ENCODE data around the gene AURKB.

Gene AURKB

GRCh38 chr17:8209907-8210760 lies at the start of gene AURKB:
Gene AURKB, minus strand, starts transcription at chr17:8210575. Its CDS starts 351 bp downstream, at chr17:8210224.
- Mint-ChIP-seq H3K27me3 (ENCODE audit: low read depth, poor library complexity) (peaks cover 16% of the 10 kb centered on the region), H3K4me1 (peaks cover 44% of the 10 kb centered on the region), H3K9me3 (no peaks in the 10 kb centered on the region), H3K4me3 (peak within 1 kb of the TSS; percentile 93), H3K27ac (peak within 1 kb of the TSS; percentile 95), H3K36me3 (ENCODE audit: low read depth) (peaks cover 22% of the 10 kb centered on the region)
- DNase-seq: peak; percentile 96
- TF ChIP-seq CTCF (IDR thresholded peaks at IDR 0.05): no peak

GRCh38 chr17:8257801-8258200 lies 47.4 kb upstream of the AURKB start:
- no peak for TF ChIP-seq CTCF (IDR thresholded peaks at IDR 0.05)
- Mint-ChIP-seq H3K27me3 (ENCODE audit: low read depth, poor library complexity) (no peaks in the 10 kb centered on the region), H3K4me1 (no peaks in the 10 kb centered on the region), H3K27ac (no peak overlapping the region), H3K4me3 (no peak overlapping the region), H3K9me3 (no peaks in the 10 kb centered on the region), H3K36me3 (ENCODE audit: low read depth) (peaks cover 76% of the 10 kb centered on the region)
- DNase-seq: no peak

GRCh38 chr17:8256691-8257090 lies 46.3 kb upstream of the AURKB start:
- DNase-seq: no peak
- Mint-ChIP-seq H3K4me1 (no peaks in the 10 kb centered on the region), H3K27me3 (ENCODE audit: low read depth, poor library complexity) (no peaks in the 10 kb centered on the region), H3K36me3 (ENCODE audit: low read depth) (peaks cover 67% of the 10 kb centered on the region), H3K27ac (no peak overlapping the region), H3K4me3 (no peak overlapping the region), H3K9me3 (no peaks in the 10 kb centered on the region)
- TF ChIP-seq CTCF (IDR thresholded peaks at IDR 0.05): no peak

- peaks cover 63% of the 10 kb centered on the region for H3K36me3 Mint-ChIP-seq (ENCODE audit: low read depth)
- TF ChIP-seq CTCF (IDR thresholded peaks at IDR 0.05): no peak
- H3K27ac Mint-ChIP-seq: no peak overlapping the region
- H3K9me3 Mint-ChIP-seq: no peaks in the 10 kb centered on the region
- H3K27me3 Mint-ChIP-seq (ENCODE audit: low read depth, poor library complexity): no peaks in the 10 kb centered on the region
- no peaks in the 10 kb centered on the region for H3K4me1 Mint-ChIP-seq
- DNase-seq: no peak
- H3K4me3 Mint-ChIP-seq: no peak overlapping the region
Observed at GRCh38 chr17:8256291-8256690, 45.9 kb upstream of the AURKB start.

GRCh38 chr17:8255499-8255898 lies 45.1 kb upstream of the AURKB start:
- H3K4me3 Mint-ChIP-seq: no peak overlapping the region
- no peak for DNase-seq
- no peak overlapping the region for H3K27ac Mint-ChIP-seq
- no peaks in the 10 kb centered on the region for H3K9me3 Mint-ChIP-seq
- no peaks in the 10 kb centered on the region for H3K27me3 Mint-ChIP-seq (ENCODE audit: low read depth, poor library complexity)
- no peak for TF ChIP-seq CTCF (IDR thresholded peaks at IDR 0.05)
- H3K4me1 Mint-ChIP-seq: peaks cover 4% of the 10 kb centered on the region
- peaks cover 59% of the 10 kb centered on the region for H3K36me3 Mint-ChIP-seq (ENCODE audit: low read depth)

GRCh38 chr17:8254881-8255280 lies 44.5 kb upstream of the AURKB start:
- no peaks in the 10 kb centered on the region for H3K27me3 Mint-ChIP-seq (ENCODE audit: low read depth, poor library complexity)
- H3K36me3 Mint-ChIP-seq (ENCODE audit: low read depth): peaks cover 56% of the 10 kb centered on the region
- H3K27ac Mint-ChIP-seq: no peak overlapping the region
- H3K4me1 Mint-ChIP-seq: peaks cover 10% of the 10 kb centered on the region
- H3K4me3 Mint-ChIP-seq: no peak overlapping the region
- DNase-seq: no peak
- no peak for TF ChIP-seq CTCF (IDR thresholded peaks at IDR 0.05)
- H3K9me3 Mint-ChIP-seq: no peaks in the 10 kb centered on the region
